IPS DF 19.7 (cell line): ENCODE measurements around the gene IFI30.
A peak's percentile ranks its signal among the peaks of the same experiment; 100 is the strongest.

ENCODE experiments used
- DNase-seq: peaks from one replicate; pipeline ENCODE4 v3.0.0-alpha.2; 2013; ENCODE audit warnings: low read depth, low spot score

IFI30 gene

GRCh38 chr19:18171605-18172327 is 1.8 kb upstream of the IFI30 start:
- no peak for DNase-seq

- no peak for DNase-seq
These were observed 1.1 kb upstream of the IFI30 start for GRCh38 chr19:18172331-18173053.

DNA sequence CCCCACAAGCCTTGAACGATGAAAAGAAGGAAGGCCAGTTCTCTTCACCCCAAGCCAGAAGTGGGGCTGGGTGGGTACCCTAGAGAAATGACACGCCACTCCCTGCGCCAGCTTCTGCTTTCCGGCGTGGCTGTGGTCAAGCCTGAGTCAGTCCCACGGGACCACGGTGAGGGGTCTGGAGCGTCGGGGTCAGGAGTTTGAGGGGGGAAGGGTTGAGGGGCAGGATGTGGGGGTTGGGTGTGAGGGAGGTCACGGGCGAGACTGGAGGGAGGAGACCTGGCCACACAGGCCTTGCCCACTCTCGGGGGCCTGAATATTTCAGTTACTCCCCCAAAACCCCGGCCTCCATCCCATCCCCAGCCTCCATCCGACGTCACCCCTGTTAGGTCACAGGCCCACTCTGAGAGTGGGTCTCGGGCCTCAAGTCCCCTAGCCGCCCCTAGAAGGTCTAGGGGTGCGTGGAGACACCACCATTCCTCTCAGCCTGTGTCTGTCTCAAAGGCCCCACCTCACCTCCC is 500 bp upstream of the IFI30 start:
- DNase-seq, result no peak

GRCh38 chr19:18174983-18175382 is 1.4 kb downstream of the IFI30 start:
- no peak for DNase-seq

GRCh38 chr19:18176367-18177310 is 3.0 kb downstream of the IFI30 start:
- DNase-seq, result no peak

GRCh38 chr19:18179957-18180356 is 6.3 kb downstream of the IFI30 start:
- no peak for DNase-seq

GRCh38 chr19:18183529-18183928 is 9.9 kb downstream of the IFI30 start:
- no peak for DNase-seq

DNA sequence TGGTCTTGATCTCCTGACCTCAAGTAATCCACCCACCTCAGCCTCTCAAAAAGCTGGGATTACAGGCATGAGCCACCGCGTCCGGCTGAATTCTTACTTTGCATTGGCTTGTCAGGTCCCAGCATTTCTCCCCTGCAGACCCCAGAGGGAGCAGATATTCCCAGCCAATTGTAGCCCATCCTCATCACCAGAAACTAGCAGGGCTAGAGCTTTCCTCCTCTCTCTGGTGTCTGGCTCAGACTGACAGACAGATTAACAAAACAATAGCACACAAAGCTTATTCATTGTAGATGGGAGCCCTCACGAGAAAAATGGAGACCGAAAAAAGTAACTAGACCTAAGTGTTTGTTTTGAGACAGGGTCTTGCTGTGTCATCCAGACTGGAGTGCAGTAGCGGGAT is 11.9 kb downstream of the IFI30 start:
- no peak for DNase-seq

GRCh38 chr19:18190278-18190677 is 16.7 kb downstream of the IFI30 start:
- no peak for DNase-seq

GRCh38 chr19:18191640-18192062 is 18.0 kb downstream of the IFI30 start:
- DNase-seq, result no peak

- DNase-seq, result peak; percentile 99
These were observed 19.2 kb downstream of the IFI30 start, which contains the start of gene MPV17L2 for GRCh38 chr19:18192673-18193387. Gene MPV17L2, plus strand, starts transcription at chr19:18193218. Its CDS starts 64 bp downstream, at chr19:18193282.

GRCh38 chr19:18193388-18194180 is 20.0 kb downstream of the IFI30 start:
- DNase-seq, result no peak

GRCh38 chr19:18194181-18194530 is 20.5 kb downstream of the IFI30 start:
- DNase-seq, result no peak

DNA sequence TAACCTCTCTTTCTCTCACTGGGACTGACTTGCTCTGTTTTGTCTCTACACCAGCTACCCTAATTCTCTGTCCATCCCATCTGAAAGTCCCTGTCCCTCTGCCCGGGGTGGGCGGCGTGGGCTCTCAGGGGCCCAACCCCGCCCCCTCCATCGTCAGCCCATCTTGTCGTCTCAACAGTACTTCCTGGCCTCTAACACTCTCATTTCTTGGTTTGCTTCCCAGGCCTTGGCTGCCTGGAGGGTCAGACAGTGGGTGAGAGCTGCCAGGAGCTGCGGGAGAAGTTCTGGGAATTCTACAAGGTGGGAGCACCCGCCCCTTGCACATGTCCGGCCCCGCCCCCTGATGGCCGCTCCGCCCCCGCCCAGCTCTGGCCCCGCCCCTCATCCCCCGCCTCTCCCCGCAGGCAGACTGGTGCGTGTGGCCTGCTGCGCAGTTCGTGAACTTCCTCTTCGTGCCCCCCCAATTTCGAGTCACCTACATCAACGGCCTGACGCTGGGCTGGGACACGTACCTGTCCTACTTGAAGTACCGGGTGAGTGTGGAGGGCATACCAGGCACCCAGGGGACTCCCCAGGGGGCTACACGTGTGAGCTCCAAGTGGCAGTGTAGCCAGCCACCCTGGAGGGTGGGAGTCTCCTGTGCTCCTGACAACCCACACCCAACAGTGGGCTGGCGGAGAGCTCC is 21.1 kb downstream of the IFI30 start:
- no peak for DNase-seq

- DNase-seq, result no peak
These were observed 22.9 kb downstream of the IFI30 start for GRCh38 chr19:18196511-18196845.

GRCh38 chr19:18197306-18197705 is 23.7 kb downstream of the IFI30 start:
- DNase-seq, result no peak

GRCh38 chr19:18197941-18198340 is 24.3 kb downstream of the IFI30 start:
- DNase-seq, result no peak

DNA sequence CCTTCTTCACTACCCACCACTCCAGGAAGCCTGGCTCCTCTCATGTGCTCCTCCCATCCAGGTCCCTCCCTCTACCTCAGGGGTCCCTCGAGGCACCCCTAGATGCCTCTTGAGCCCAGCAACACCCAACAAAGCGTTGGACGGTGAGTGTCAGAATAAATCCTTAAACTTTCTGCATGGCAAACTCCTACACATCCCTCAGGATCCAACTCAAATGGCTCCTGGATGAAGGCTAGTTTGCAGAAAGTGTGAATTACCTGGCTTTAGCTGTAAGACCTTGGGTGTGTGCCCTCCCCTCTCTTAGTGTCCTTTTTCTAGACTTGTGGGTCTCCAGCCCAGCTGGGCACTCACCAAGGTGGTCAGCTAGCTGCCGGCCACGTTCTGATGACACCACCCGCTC is 24.8 kb downstream of the IFI30 start:
- DNase-seq, result no peak

DNA sequence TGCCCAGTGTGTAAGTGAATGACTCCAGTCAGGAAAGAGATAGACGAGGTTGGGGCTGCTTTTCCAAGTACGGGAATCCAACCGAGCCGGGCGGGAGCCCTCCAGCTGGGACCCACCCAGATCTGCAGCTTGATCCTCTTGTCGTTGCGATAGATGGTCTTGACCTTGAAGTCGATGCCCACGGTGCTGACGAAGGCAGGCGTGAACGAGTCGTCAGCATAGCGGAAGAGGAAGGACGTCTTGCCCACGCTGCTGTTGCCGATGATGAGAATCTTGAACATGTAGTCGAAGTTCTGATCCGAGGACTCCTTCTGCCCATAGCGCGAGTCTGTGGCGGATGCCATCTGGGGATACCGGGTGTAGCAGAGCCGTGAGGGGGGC is 28.8 kb downstream of the IFI30 start:
- no peak for DNase-seq
